Osteoblast (primary cell): Measurements from ENCODE around the gene KRT81. TPM values are rescaled to one million over a fixed set of nuclear protein-coding genes. Genes with fewer than 3 reads are reported as not detected.

Experiments used
- DNase-seq: peaks from one replicate; pipeline ENCODE4 v3.0.0; 2011; ENCODE audit warnings: low spot score, mixed read lengths; ENCODE audit not compliant: insufficient read length; ENCODE audit errors: missing footprints
- H2AFZ ChIP-seq: 2 replicates; pipeline ENCODE4 v1.6.0; 2011; ENCODE audit warnings: mild to moderate bottlenecking, low read length
- H3K27ac ChIP-seq: 2 replicates; pipeline ENCODE4 v1.5.1; 2011; ENCODE audit warnings: mild to moderate bottlenecking, low read depth, low read length, moderate library complexity
- H3K27me3 ChIP-seq: 2 replicates; pipeline ENCODE4 v1.6.0; 2012; ENCODE audit warnings: mild to moderate bottlenecking, control low read depth, inconsistent platforms, low read length, moderate library complexity; ENCODE audit not compliant: insufficient read depth
- H3K36me3 ChIP-seq: 2 replicates; pipeline ENCODE4 v1.5.1; 2011; ENCODE audit warnings: mild to moderate bottlenecking, low read length, control low read depth, moderate library complexity; ENCODE audit not compliant: insufficient read depth
- H3K4me1 ChIP-seq: 2 replicates; pipeline ENCODE4 v1.5.1; 2011; ENCODE audit warnings: mild to moderate bottlenecking, low read length, control low read depth, moderate library complexity; ENCODE audit not compliant: insufficient read depth
- H3K4me2 ChIP-seq: 2 replicates; pipeline ENCODE4 v1.6.0; 2011; ENCODE audit warnings: mild to moderate bottlenecking, low read length; ENCODE audit not compliant: insufficient read depth
- H3K4me3 ChIP-seq: fragments of 200-600 bp; sonication (generic); 3 replicates; pipeline ENCODE4 v1.5.1; 2012; ENCODE audit warnings: mild to moderate bottlenecking, low read length, inconsistent platforms; ENCODE audit not compliant: insufficient read depth
- H3K79me2 ChIP-seq: 2 replicates; pipeline ENCODE4 v1.6.0; 2012; ENCODE audit warnings: mild to moderate bottlenecking, low read length, control low read depth, inconsistent platforms; ENCODE audit not compliant: insufficient read depth
- H3K9me3 ChIP-seq: 2 replicates; pipeline ENCODE4 v1.5.1; 2011; ENCODE audit warnings: low read depth, low read length, control low read depth
- H4K20me1 ChIP-seq: 2 replicates; pipeline ENCODE4 v1.6.0; 2012; ENCODE audit warnings: mild to moderate bottlenecking, low read length, control low read depth; ENCODE audit not compliant: insufficient read depth
- total RNA-seq: library from RNA; depleted of rRNA; stranded (reverse); fragments of >200 nt; gene quantifications from 2 replicates; pipeline ENCODE4 v1.2.3, GENCODE V29; 2012
- TF ChIP-seq, protein P1 (sequence below): IDR thresholded peaks from 2 replicates; pipeline ENCODE4 v1.5.1; 2011; ENCODE audit warnings: mild to moderate bottlenecking, low read depth, low read length, moderate library complexity; ENCODE audit errors: extremely low read depth

The KRT81 gene
- total RNA-seq, 1 donor, result not detected

DNA sequence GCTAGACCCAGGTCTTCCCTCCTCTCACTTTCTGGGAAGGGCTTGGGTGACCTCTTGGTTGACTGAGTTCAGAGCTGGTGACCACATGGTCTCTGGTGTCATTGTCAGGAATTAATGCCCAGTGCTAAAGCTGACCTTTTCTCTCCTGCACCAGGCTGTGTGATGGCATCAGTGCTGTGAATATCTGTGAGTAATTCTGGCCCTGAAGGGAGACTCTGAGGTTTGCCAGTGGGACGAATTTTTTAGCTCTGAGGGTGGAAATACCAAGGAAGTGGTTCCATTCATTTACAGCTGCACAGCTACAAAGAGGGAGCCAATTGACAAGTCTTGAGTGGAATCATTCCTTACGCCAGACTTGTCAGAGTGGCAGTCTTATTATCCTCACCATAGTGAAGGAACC lies 23.1 kb downstream of the KRT81 start:
- H3K4me3 ChIP-seq, result no peak overlapping the region
- no peaks in the 10 kb centered on the region for H3K79me2 ChIP-seq
- peaks cover 15% of the 10 kb centered on the region for H3K4me1 ChIP-seq
- peak overlapping the region; percentile 16 for H2AFZ ChIP-seq
- no peaks in the 10 kb centered on the region for H3K36me3 ChIP-seq
- H3K27me3 ChIP-seq, result no peaks in the 10 kb centered on the region
- TF ChIP-seq, protein P1, sequence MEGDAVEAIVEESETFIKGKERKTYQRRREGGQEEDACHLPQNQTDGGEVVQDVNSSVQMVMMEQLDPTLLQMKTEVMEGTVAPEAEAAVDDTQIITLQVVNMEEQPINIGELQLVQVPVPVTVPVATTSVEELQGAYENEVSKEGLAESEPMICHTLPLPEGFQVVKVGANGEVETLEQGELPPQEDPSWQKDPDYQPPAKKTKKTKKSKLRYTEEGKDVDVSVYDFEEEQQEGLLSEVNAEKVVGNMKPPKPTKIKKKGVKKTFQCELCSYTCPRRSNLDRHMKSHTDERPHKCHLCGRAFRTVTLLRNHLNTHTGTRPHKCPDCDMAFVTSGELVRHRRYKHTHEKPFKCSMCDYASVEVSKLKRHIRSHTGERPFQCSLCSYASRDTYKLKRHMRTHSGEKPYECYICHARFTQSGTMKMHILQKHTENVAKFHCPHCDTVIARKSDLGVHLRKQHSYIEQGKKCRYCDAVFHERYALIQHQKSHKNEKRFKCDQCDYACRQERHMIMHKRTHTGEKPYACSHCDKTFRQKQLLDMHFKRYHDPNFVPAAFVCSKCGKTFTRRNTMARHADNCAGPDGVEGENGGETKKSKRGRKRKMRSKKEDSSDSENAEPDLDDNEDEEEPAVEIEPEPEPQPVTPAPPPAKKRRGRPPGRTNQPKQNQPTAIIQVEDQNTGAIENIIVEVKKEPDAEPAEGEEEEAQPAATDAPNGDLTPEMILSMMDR, result no peak
- H3K27ac ChIP-seq, result peak overlapping the region; percentile 82
- H3K9me3 ChIP-seq, result no peaks in the 10 kb centered on the region
- peak overlapping the region; percentile 50 for H3K4me2 ChIP-seq
- peak; percentile 87 for DNase-seq
- no peaks in the 10 kb centered on the region for H4K20me1 ChIP-seq

DNA sequence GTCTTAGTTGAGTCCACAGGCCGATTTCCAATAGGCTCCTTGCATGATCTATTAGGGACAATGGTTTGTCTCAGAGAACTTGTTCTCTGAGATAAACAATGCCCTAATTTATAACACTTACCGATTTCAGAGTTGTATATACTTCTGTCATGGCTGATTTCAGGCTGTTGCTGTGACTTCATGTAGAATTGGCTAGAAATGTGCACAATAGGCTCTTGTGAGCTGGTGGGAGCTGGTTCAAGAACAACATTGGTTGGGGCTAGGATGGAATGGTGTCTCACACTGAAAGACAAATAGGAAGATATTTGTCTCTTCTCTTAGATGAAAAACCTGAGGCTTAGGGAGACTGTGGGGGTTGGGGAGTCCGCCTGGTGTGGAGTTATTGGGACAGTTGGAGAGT lies 23.6 kb downstream of the KRT81 start:
- Histone ChIP-seq H3K27ac (peak overlapping the region; percentile 82), H4K20me1 (no peaks in the 10 kb centered on the region), H2AFZ (peak overlapping the region; percentile 16), H3K4me3 (no peak overlapping the region), H3K79me2 (no peaks in the 10 kb centered on the region), H3K4me1 (peaks cover 15% of the 10 kb centered on the region), H3K9me3 (no peaks in the 10 kb centered on the region), H3K4me2 (peak overlapping the region; percentile 50), H3K27me3 (no peaks in the 10 kb centered on the region), H3K36me3 (no peaks in the 10 kb centered on the region)
- peak; percentile 55 for DNase-seq
- TF ChIP-seq, protein P1, result no peak

DNA sequence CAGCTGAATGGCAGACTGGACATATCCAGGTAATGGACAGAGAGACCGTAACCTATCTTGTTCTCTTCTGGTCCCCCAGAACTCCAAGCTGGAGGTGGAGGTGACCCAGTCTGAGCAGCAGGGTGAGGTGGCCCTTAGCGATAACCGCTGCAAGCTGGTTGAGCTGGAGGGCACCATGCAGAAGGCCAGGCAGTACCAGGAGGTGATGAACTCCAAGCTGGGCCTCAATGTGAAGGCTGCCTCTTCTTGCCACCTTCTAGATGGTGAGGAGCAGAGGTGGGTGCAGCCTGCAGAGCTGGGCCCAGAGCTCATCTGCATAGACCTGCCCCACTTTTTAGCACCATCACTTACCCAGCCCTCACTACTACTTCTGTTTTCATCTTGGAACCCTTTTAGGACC lies 24.1 kb downstream of the KRT81 start:
- Histone ChIP-seq H2AFZ (no peak overlapping the region), H4K20me1 (no peaks in the 10 kb centered on the region), H3K36me3 (no peaks in the 10 kb centered on the region), H3K4me3 (no peak overlapping the region), H3K4me2 (no peak overlapping the region), H3K27ac (peak overlapping the region; percentile 82), H3K9me3 (no peaks in the 10 kb centered on the region), H3K27me3 (no peaks in the 10 kb centered on the region), H3K4me1 (peaks cover 15% of the 10 kb centered on the region), H3K79me2 (no peaks in the 10 kb centered on the region)
- TF ChIP-seq, protein P1, result no peak
- no peak for DNase-seq

DNA sequence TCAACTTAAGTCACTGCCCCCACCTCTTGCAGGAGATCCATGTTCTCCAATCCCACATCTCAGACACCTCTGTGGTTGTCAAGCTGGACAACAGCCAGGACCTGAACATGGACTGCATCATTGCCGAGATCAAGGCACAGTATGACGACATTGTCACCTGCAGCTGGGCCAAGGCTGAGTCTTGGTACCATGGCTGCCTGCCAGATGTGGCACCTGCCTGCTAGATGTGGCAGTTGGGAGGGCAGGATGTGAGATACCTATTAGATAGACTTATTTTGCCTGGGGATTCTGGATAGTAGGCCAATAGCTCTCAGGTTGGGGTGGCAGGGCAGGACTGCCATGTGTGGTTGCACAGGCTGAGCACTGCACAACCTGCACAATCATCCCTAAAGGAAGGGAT lies 24.8 kb downstream of the KRT81 start:
- H3K79me2 ChIP-seq, result no peaks in the 10 kb centered on the region
- no peak for DNase-seq
- H3K9me3 ChIP-seq, result no peaks in the 10 kb centered on the region
- TF ChIP-seq, protein P1, result no peak
- no peaks in the 10 kb centered on the region for H4K20me1 ChIP-seq
- no peak overlapping the region for H3K27ac ChIP-seq
- no peaks in the 10 kb centered on the region for H3K36me3 ChIP-seq
- no peak overlapping the region for H3K4me2 ChIP-seq
- H3K4me1 ChIP-seq, result peaks cover 15% of the 10 kb centered on the region
- H3K27me3 ChIP-seq, result no peaks in the 10 kb centered on the region
- H3K4me3 ChIP-seq, result no peak overlapping the region
- no peak overlapping the region for H2AFZ ChIP-seq
